GM21576 (cell line): ENCODE measurements around the gene ARHGEF10L.

Source experiments
- ATAC-seq: cut with Tn5 transposase; IDR thresholded peaks from one replicate; pipeline ENCODE4 v1.9.1; 2021; ENCODE audit warnings: mild to moderate bottlenecking, moderate library complexity; ENCODE audit not compliant: unreplicated experiment

The ARHGEF10L gene

DNA sequence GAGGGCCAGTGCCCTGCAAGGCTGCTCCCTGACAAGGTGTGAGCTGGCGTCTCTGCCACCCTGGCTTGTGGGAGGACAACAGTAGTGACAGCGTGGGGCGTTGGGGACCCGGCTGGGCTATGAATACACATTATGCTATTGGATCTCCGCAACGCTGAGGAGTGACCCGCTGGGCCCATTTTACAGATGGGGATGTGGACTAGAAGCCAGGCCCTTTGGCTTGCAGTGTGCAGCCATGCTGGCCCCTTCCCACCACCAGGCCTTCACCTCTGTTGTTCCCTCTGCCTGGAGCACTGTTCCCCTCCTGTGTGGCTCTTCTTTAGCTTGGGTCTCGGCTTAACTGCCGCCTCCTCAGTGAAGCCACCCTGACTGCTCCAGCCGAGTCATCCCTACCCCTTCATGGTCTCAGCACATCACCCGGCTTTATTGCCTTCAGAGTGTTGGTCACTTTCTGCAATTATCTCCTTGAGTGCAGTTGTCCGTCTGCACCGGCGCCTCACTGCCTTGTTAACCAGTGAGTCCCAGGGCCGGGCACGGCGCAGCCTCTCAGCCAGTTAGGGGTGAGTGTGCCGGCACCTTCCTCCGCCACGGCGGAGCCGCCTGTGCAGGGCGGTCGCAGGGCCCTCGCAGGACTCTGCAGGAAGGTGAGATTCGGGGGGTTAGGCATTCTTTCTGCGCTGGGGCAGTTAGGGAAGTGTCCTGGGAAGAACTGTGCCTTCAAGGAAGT, 131.3 kb downstream of the ARHGEF10L start:
- ATAC-seq = no peak

GRCh38 chr1:17671314-17671705, 131.8 kb downstream of the ARHGEF10L start:
- no peak for ATAC-seq

DNA sequence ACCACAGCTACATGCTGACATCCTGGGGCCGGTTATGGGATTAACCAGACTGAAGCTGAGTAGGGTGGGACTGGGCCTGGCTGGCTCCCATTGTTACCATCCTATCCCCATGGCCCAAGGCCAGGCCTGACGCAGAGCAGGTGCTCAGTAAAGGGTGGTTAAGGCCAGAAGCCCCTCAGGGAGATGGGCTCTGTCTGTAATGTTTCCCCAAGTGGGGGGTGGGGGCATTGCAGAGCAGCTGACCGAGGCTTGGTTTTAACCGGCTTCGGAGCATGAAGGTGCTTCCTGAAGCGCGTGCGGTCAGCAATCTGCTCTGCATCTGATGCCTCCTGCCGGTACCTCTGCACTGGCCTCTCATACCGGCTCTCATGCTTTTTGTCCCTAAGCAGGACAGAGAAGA, 132.2 kb downstream of the ARHGEF10L start:
- ATAC-seq = no peak

DNA sequence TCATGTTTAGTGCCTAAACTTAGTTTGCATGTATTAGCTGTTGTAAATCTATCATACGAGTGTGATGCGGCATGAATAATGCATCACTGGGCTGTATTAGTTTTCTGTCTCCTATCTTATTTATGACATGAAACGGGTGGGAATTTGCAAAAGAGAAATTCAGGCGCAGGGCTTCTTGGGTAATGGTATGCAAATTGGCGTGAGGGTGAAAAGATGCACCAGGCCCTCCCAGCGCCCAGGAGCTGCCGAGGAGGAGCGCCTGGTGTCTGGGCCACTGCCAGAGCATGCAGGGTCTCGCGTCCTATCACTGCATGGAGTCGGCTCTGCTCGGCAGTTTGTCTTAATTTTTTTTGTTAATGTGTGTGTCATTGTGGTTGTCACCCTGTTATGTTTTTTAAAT, 132.7 kb downstream of the ARHGEF10L start:
- ATAC-seq = no peak

DNA sequence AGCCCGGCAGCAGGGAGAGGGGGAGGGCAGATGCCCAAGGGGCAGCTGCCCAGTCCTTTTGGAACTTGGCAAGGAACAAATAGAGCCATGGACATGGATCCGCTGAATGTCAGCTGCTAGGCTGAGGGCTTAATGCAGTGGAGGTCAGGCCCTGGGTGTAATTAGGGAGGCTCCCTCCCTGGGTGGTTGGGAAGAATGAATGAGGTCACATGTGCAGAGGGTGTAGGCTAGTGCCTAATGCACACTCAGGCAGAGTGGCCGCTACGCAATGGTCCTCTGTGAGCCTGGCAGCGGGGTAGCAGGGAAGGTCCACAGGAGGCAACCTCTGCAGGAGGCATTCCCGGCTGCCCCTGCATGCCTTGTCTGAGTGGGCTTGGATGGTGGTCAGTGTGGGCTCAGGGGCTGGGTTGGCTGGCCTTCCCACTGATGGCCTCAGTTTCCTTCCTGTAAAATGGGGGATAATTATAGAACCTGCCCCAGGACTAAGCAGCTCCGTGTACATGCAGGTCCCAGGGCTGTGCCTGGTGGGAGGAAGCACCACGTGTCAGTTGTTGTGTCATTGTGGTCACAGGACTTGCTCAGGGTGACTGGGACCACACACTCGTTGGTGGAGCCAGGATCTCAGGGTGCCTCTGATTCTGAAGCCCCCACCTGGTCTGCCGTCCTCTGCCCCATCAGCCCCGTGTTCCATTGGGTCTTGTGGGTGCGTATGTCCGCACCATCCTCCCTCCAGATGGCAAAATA, 134.0 kb downstream of the ARHGEF10L start:
- ATAC-seq = no peak

- ATAC-seq = no peak
These were observed 135.4 kb downstream of the ARHGEF10L start for GRCh38 chr1:17674726-17675500.

GRCh38 chr1:17675744-17676143, 136.2 kb downstream of the ARHGEF10L start:
- ATAC-seq = no peak

- no peak for ATAC-seq
These were observed 137.0 kb downstream of the ARHGEF10L start for GRCh38 chr1:17676387-17677060.

DNA sequence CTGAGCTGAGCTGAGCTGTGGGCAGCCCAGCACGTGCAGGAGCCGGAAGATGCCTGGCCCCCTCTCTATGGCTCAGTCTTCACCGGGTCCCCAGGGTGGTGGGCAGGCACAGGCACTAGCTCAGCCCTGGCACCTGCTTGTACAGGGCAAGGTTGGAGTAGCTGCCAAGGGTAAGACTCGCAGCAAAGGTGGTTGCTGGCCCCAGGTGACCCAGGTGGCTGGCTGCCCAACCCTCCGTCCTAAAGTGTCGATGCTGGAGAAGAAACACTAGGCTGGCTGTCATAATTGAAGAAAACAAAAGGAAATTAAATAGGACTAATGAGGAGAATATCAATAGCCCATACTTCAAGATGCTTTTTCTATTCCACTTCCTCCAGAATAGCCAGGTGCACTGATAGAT, 138.5 kb downstream of the ARHGEF10L start:
- no peak for ATAC-seq

DNA sequence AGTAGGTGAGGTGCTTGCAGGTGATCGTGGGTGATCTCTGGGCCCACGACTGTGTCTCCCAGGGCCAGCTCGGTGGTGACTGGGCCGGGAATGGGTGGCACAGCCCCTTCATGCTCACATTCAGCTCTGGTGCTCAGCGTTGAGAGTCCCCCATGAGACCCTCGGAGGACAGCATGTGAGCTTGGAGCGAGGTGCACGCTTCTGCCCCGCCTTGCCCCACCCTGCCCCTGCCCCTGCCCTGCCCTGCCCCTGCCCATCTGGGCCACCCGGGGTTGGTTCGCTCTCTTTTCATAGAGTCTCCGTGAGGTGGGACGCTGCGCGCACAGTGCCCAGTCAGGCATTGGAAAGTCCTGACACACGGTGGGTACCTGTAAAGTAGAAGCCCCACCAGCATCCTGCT, 140.4 kb downstream of the ARHGEF10L start:
- ATAC-seq = no peak

- no peak for ATAC-seq
These were observed 140.8 kb downstream of the ARHGEF10L start for GRCh38 chr1:17680308-17680707.

- no peak for ATAC-seq
These were observed 142.9 kb downstream of the ARHGEF10L start for GRCh38 chr1:17682400-17682799.

- no peak for ATAC-seq
These were observed 144.1 kb downstream of the ARHGEF10L start for GRCh38 chr1:17683598-17683997.

DNA sequence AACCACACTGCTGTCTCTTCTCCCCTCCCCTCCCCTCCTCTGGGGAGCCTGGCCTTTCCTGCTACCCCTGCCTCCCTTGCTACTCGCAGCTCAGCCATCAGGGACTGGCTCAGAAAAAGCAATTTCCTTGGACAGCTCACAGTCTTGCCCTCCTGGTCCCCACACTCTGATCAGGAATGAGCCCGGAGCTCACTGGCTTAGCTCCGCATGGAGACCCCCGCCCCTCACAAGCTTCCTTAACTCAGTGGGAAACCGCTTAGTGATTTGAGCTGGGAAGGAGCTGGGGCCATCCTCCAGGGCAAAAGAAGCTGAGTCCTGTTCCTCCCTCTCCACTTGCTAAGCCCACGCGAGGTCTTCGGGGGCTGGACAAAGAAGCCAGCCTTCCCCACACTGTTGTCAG, 145.3 kb downstream of the ARHGEF10L start:
- ATAC-seq = no peak

- no peak for ATAC-seq
These were observed 146.8 kb downstream of the ARHGEF10L start for GRCh38 chr1:17686258-17686657.

DNA sequence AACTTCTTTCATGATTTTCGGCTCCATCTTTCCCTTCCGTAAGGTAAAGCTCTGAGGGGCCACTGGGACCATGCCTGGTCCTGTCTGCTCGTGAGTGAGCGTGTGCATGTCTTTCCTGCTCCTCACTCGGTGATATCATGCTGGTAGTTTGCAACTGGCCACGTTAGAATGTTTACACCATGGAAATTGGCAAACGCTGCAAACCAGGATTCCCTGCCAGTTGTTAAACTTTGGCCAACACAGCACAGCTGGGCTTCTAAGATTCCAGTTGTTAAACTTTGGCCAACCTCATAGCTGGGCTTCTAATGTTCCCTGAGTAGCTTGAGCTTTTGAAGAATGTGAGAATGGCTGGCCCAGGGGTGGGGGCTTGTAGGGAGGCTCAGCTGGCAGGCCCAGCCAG, 147.6 kb downstream of the ARHGEF10L start:
- ATAC-seq = no peak

GRCh38 chr1:17688217-17688810, 148.8 kb downstream of the ARHGEF10L start:
- ATAC-seq = no peak

DNA sequence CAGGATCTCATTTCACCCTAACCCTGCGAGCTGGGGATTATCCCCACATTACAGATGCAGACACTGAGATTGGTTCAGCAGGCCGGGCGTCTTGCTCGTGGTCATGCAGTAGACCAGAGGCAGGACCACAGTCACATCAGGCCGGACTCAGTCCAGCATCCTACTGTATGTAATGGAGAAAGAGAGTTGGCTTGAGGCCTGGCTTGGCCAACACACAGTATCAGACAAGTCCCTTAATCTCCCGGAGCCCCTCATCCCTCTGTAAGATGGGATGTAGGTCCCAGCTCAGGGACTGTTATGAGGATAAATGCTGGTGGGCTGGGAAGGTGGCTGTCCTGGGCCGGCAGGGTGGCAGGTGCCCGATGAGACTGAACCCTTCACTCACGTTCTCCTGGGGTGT, 149.5 kb downstream of the ARHGEF10L start:
- ATAC-seq = no peak

GRCh38 chr1:17690906-17691634, 151.6 kb downstream of the ARHGEF10L start:
- ATAC-seq = no peak

GRCh38 chr1:17692645-17693044, 153.1 kb downstream of the ARHGEF10L start:
- no peak for ATAC-seq
